Lower lobe of right lung (tissue), 2 donors: Measurements from ENCODE around the gene GP1BB. TPM values are rescaled to one million over a fixed set of nuclear protein-coding genes. Genes with fewer than 3 reads are reported as not detected.

Source experiments
- ATAC-seq, 2 donors: fragments of 200-7000 bp; cut with Tn5 transposase; one replicate each; pipeline ENCODE4 v1.9.1; 2020 to 2022; ENCODE audit warnings: mild to moderate bottlenecking in 2 of 2, moderate library complexity in 2 of 2
- DNase-seq: peaks from one replicate; pipeline ENCODE4 v3.0.0-alpha.2; 2020
- H3K27ac ChIP-seq: fragments of 200-600 bp; one replicate; pipeline ENCODE4 v1.8.0; 2022
- H3K27me3 ChIP-seq: fragments of 200-600 bp; one replicate; pipeline ENCODE4 v1.8.0; 2022; ENCODE audit warnings: low read depth
- H3K36me3 ChIP-seq: fragments of 200-600 bp; one replicate; pipeline ENCODE4 v1.8.0; 2022; ENCODE audit warnings: mild to moderate bottlenecking
- H3K4me1 ChIP-seq: fragments of 200-600 bp; one replicate; pipeline ENCODE4 v1.8.0; 2022
- H3K4me3 ChIP-seq: fragments of 200-600 bp; one replicate; pipeline ENCODE4 v1.8.0; 2022; ENCODE audit warnings: mild to moderate bottlenecking
- H3K9me3 ChIP-seq: fragments of 200-600 bp; one replicate; pipeline ENCODE4 v1.8.0; 2022
- CTCF ChIP-seq: fragments of 200-600 bp; IDR thresholded peaks from one replicate; pipeline ENCODE4 v1.8.0; 2022; ENCODE audit warnings: antibody characterized with exemption, mild to moderate bottlenecking
- intact Hi-C: fragments of 100-400 bp; cut with DNase I; formaldehyde crosslinking; loops from one replicate; pipeline ENCODE4 v1.11.0; 2022
- total RNA-seq: library from RNA; stranded (reverse); fragmentation: NEBNext Ultra II Directional; extraction: Animal tissue kit (Norgen Biotek cat#: 25700); gene quantifications from one replicate; pipeline ENCODE4 v1.2.1, GENCODE V29; 2021
- donor health status: DM: no; HTN: yes; CAD: no; lungs with severe emphysema.

The GP1BB gene
- total RNA-seq, 1 donor from 2014 or later = 2.8 TPM

GRCh38 chr22:19686946-19687345, 36.4 kb upstream of the GP1BB start:
- no peak for TF ChIP-seq CTCF
- H3K36me3 ChIP-seq = no peaks in the 10 kb centered on the region
- H3K27ac ChIP-seq = no peak overlapping the region
- peaks cover 20% of the 10 kb centered on the region for H3K27me3 ChIP-seq
- H3K4me1 ChIP-seq = no peaks in the 10 kb centered on the region
- intact Hi-C loops = no loop called here
- DNase-seq (no peak), ATAC-seq (no peak)
- no peaks in the 10 kb centered on the region for H3K9me3 ChIP-seq
- H3K4me3 ChIP-seq = no peak overlapping the region

- no peak for TF ChIP-seq CTCF
- H3K36me3 ChIP-seq = no peaks in the 10 kb centered on the region
- H3K27me3 ChIP-seq = peaks cover 20% of the 10 kb centered on the region
- no peaks in the 10 kb centered on the region for H3K4me1 ChIP-seq
- DNase-seq (peak; percentile 73), ATAC-seq (peak; percentile 47 to 74)
- no peak overlapping the region for H3K27ac ChIP-seq
- intact Hi-C loops = no loop called here
- no peak overlapping the region for H3K4me3 ChIP-seq
- H3K9me3 ChIP-seq = no peaks in the 10 kb centered on the region
Observed at GRCh38 chr22:19687561-19688300, 35.6 kb upstream of the GP1BB start.

- intact Hi-C loops = no loop called here
- TF ChIP-seq CTCF = no peak
- Histone ChIP-seq H3K36me3 (no peaks in the 10 kb centered on the region), H3K4me1 (no peaks in the 10 kb centered on the region), H3K9me3 (no peaks in the 10 kb centered on the region), H3K27ac (no peak overlapping the region), H3K4me3 (no peak overlapping the region), H3K27me3 (peaks cover 17% of the 10 kb centered on the region)
- DNase-seq (no peak), ATAC-seq (peak; percentile 13 to 20)
Observed at GRCh38 chr22:19688301-19689290, 34.7 kb upstream of the GP1BB start.

GRCh38 chr22:19689408-19689807, 33.9 kb upstream of the GP1BB start:
- Histone ChIP-seq H3K9me3 (no peaks in the 10 kb centered on the region), H3K27me3 (peaks cover 17% of the 10 kb centered on the region), H3K4me1 (no peaks in the 10 kb centered on the region), H3K4me3 (no peak overlapping the region), H3K27ac (no peak overlapping the region), H3K36me3 (no peaks in the 10 kb centered on the region)
- intact Hi-C loops = no loop called here
- ATAC-seq (no peak), DNase-seq (no peak)
- TF ChIP-seq CTCF = no peak

DNA sequence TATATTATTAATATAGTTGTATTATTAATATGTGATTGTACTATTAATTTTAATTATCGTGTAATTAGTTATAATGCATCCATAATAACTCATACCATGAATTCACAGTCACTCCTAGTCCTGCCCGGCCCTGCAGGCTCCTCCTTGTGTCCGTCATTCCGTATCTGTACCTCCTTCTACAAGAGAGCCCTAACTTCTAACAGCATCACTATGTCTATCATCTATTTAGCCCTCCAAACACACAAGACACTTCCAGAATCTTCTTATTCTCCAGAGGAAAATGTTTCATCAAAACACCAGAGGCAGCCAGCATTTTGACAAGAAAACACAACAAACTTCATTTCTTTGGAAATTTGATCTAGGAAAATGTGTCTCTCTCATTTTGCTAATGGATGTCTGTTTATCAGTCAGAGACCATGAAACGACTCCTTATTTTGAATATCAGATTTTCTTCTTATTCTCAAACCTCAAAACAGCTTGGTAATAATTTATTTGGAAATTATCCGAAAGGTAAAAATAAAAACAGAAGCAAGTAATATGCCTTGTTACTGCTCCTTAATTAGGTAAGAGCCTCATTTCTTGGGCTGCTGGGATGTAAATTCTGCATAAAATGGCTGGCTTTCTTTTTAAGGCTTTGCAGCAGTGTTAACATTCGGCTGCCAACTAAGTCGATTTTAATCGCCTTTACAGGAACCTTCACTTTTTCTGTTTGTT, 32.2 kb upstream of the GP1BB start:
- Histone ChIP-seq H3K36me3 (no peaks in the 10 kb centered on the region), H3K27me3 (peaks cover 17% of the 10 kb centered on the region), H3K4me3 (no peak overlapping the region), H3K4me1 (no peaks in the 10 kb centered on the region), H3K9me3 (no peaks in the 10 kb centered on the region), H3K27ac (no peak overlapping the region)
- TF ChIP-seq CTCF = no peak
- ATAC-seq (no peak), DNase-seq (no peak)
- intact Hi-C loops = no loop called here
